Hematopoietic multipotent progenitor cell treated with erythropoietin and hydrocortisone succinate and interleukin-3 and kit ligand, for 4 days (in vitro differentiated cells): ENCODE measurements around the gene SPATA13.

ENCODE experiments used
- DNase-seq: peaks from one replicate; pipeline ENCODE4 v3.0.0-alpha.2; 2015

Gene SPATA13

DNA sequence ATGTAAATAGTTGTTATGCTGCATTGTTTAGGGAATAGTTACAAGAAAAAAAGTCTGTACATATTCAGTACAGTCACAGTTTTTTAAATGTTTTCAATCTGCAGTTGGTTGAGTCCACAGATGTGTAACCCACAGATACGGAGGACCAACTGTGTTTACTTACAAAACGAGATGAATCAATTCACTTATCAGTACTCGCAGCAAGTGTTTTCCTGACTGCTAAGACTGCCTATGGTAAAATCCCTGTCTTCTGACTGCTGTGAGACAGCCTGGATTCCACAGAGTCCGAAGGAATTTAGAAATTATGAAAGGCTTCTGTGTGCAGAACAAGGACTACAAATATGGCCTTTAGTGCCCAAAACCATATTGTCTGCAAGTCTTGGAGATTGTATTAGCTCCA is 103.1 kb downstream of the SPATA13 start:
- DNase-seq: no peak

DNA sequence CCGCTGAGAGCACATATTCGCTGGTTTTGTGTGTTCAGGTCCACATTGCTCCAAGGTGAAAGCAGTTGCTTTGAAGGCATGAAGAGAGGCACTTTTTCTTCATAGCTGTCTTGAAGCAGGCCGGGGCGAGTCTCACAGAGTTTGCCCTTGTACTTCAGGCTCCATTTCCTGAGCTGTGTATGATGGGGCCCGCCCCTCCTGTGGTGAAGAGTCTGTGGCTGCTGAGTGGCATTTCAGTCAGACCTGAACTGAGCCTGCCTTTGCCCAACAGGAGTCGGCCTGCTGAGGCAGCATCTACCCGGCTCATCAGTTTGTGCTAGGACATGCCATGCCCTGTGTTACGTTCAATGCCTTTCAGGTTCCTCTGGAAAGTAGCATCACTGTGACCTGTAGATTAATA is 104.5 kb downstream of the SPATA13 start:
- peak; percentile 76 for DNase-seq

DNA sequence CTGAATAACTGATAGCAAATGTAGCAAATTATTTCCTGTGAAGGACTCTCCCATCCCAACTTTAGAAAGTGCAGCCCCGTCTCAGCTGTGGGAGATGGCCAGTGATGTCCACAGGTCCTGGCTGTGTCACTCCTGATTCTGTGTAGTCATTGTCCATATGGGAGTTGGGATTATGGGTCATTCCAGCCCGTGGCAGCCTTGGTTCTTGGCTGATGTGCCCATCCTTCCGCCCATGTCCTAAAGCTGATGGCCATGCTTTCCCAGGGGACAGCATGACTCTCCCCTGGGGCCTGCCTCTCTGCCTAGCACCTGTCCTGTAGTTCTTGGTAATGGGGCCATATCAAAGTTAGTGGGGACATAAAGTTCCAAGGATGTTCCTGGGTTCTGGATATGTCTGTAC is 104.9 kb downstream of the SPATA13 start:
- DNase-seq: no peak

DNA sequence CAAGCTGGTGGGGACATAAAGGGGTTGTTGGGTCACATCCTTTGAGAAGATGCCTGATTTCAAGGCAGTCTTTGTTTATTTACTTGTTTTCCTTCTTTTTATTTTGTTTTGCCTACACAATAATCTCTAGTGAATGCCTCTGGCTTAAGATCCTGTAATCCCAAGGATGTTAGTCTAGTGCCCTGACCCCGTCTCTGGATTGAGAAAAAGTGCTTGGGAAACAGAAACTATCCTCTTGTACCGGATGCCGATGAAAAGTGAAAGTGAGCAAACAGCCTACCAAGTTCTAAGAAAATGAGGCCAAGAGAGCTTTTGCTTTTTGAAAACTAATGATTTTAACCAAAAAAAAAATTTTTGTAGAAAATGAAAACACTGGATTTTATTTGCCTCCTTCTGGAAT is 106.8 kb downstream of the SPATA13 start:
- peak; percentile 46 for DNase-seq

DNA sequence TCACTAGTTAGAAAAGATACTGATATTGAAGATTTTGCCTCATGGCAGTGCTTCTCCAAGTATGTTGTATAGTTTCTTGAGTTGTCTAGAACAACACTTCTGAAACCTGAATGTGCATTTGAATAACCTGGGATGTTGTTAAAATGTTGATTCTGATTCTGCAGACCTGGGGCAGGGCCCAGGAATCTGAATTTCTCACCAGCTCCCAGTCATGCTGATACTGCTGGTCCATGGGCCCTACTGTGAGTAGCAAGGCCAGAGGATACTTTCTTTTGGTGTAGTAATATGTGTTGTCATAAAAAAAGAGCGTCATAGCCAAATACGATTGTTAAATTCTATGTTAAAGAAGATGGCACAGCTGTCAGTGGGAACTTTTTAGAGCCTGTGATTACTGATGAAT is 107.3 kb downstream of the SPATA13 start:
- DNase-seq: no peak

DNA sequence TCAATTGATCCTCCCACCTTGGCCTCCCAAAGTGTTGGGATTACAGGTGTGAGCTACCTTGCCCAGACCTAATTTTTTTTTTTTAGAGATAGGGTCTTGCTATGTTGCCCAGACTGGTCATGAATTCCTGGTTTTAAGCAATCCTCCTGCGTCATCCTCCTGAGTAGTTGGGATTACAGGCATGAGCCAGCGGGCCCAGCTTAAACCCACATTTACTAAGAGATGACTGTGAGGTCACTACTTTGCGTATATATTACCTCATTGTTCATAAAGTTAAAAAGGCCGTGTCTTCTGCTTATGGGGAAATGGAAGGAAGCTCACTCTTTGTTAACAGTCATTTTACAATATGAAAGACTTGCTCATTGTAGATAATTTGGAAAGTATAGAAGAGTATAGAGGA is 109.3 kb downstream of the SPATA13 start:
- no peak for DNase-seq

DNA sequence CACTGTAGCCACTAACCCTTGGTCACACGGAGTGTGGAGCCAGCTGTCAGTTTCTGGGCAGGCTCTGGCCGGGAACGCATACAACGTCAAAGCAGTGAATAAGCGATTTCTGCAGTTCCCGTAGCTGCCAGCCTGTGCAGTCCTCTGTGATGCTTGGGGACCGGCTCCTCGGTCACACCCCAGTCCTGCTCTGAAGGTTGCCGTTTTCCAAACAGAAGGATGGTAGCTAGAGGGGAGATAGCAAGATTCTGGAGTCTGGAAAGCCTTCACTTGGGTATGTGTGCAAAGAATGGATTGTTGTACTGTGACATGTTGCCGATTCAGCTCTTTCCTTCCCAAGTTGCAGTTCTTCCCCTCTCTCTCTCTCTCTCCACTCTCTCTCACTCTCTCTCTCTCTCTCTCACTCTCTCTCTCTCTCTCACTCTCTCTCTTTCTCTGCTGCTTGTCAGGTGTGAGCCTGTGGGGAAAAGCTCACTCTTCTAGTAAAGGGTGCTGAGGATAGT is 110.2 kb downstream of the SPATA13 start:
- peak; percentile 90 for DNase-seq

DNA sequence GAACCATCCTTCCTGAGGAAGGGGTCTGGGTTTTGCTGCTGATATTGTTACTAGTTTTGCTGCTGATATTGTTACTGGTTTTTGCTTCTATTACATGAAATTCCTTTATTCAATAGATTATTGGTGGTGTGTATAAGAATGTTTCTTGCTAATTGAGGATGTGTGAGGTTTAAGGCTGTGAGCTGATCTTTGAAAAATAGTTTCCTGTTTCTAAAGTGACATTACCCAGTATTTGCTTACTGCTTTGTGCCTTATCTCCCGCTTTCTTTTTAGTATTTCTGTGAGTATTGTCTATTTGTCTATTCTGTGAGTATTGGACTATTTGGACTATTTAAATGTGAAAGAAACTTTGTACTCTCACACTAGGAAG is 110.7 kb downstream of the SPATA13 start:
- DNase-seq: no peak

DNA sequence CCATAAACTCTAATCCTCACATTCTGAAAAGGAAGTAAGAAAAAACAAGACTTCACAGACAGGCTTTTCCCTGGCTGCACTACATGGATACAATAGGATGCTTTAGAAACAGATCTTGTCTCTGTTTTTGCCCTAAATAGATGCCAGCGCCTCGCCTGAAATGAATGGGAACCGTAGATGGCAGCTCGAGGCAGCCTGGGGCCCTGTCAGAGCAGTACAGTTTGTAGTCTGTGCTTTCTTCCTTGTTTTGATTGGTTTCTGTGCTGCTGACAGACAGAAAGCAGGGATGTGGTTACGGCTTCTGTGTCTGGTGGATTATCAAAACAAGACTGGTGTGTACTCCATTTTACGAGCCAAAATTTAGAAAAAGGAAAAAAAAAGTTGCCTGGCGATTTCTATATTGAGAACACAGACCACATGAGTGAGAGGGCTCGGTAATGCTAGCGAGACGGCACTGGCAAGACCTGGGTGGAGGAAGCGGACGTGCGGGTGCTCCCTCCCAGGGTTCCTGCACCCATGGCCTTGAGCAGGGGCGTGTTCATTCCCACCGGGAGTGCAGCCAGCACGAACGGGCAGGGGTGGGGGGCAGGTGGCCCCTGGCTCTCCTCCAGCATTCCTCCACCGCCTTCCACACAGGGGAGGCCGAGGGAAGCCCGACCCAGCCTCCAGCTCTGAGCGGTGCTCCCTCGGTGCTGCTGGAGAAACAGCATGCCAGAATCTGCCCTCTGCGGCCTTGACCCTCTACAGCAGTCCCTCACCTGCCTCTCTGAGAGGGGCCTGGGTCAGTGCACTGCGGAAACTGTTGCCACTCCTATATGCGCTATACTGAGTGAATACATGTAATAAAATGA is 111.3 kb downstream of the SPATA13 start:
- peak; percentile 89 for DNase-seq

DNA sequence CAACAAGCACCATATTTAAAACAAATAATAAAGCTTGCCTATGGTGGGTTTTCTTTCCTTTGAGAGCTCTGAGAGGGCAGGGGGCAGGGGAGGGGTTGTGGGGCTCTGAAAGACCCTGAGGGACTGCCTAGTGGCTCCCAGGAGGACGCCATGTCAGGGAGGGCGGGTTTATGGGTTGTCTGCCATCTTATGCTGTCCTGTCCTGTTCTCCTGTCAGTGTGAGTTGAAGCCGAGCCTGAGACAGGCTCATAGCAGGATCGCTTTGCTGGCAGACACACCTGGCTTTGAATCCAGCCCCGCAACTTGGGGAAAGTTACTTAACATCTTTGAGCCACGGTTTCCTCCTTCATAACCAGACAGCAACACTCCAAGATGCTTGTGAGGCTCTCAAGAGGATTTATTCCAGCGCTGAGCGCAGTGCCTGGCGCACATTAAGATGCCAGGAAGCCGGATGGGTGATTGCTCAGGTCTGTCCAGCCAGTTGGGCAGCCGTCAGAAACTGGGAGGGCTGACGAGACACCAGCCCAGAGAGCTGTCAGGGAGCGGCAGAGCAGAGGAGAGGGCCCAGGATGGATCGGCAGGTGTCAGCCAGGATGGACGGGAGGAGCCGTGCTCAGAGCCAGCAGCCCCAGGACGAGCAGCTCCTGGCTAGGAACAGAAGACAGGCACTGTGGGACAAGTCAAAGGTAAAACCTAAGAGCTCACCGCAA is 112.1 kb downstream of the SPATA13 start:
- DNase-seq: no peak

DNA sequence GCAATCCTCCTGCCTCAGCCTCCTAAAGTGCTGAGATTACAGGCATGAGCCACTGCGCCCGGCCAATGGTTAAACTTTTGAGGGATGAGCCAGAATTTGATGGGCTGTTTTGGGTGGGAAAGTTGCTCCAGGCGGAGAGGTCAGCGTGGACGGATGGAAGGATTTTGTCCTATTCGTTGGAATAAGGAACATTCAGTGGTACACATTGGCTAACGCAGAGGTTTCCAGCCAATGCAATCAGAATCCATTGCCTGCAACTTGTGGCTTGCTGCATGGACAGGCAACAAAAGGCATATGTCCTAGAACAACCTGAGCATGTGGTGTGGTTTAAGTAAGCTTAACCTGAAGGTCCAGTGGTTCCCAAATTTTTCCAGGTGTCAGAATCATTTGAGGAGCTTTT is 113.4 kb downstream of the SPATA13 start:
- no peak for DNase-seq

DNA sequence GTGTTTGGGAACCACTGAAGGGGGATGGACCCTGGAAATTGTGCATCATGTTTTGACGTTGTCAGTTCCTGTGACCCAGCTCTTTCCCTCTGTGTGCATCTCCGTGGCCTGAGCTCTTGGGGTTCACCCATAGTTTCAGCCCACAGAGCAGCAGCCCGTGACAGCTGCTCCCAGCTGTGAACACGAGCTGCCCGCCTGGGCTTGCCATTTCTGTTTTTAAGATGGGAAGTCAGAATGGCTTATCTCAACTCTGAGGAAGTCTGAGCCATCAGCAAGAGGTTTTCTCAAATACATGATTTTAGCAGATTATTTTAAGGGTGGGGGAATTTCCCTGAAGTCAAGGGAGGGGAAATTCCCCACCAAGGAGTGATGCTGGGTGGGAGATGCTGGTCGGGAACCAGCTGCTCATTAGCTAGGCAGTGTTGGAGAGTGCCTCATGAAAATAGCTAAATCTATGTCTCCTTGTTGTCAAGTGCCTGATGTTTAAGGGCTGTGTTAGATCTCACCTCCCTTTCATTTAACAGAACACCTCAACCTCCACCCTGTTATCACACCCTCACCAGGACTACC is 114.0 kb downstream of the SPATA13 start:
- peak; percentile 71 for DNase-seq

DNA sequence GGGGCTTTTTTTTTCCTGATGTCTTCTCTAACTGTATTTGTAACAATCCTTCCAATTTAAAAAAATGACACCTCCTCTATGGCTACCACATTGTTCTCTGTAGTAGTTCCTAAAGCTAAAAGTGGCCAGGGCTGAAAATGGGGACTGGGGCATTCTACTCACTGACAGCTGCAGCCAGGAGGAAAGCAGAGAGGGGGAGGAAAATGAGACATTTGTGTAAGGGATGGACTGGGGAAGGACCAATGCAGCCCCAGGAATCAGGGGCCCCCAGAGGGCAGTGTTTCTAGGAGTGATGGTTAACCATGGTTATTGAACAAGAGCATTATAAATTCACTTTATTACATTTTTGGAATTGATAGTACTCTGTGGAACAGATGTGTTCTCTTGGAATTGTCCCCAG is 114.5 kb downstream of the SPATA13 start:
- DNase-seq: no peak

DNA sequence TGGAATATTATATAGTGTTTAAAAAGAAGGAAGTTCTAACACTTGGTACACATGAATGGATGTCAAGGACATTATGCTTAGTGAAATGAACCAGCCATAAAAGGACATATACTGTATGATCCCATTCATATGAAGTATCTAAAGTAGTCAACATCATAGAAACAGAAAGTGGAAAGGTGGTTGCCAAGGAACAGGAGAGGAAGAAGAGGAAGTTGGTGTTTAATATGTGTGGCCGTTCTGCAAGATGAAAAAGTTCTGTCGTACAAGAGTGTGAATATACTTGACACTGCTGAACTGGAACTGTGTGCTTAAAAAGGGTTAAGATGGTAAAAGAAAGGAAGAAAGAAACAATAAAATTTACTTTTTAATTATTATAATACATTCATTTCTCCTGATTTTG is 115.8 kb downstream of the SPATA13 start:
- peak; percentile 58 for DNase-seq

DNA sequence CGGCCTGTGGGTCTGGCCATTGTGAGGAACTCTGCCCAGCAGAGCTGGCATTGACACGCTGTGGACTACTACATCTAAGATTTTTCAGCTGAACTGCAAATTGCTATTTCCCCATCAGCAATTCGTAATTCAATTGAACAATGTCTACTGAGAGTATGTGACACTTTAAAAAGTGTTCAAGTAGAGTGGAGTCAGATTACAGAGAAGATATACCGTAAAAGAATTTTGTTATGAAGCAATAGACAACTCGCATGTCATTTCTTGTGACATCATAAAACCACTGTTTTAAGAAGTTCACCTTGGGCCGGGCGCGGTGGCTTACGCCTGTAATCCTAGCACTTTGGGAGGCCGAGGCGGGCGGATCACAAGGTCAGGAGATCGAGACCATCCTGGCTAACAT is 116.3 kb downstream of the SPATA13 start:
- no peak for DNase-seq

DNA sequence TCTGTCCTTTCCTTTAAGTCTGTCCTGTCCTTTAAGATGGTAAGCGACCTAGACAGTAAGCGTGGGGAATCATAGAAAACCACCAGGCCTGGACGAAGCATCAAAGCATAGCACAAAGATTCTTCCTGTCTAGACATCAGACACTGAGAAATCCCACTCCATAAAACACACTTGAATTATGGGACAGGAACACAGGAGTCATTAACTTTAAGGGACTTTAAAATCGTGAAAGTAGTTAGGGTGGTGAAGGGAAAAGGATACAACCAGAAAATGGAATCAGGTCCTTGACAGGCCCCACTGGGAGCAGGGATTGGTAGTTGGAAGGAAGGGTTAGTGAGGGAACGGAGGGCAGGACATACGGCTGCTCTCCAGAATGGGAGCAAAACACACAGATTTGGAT is 117.2 kb downstream of the SPATA13 start:
- DNase-seq: no peak

DNA sequence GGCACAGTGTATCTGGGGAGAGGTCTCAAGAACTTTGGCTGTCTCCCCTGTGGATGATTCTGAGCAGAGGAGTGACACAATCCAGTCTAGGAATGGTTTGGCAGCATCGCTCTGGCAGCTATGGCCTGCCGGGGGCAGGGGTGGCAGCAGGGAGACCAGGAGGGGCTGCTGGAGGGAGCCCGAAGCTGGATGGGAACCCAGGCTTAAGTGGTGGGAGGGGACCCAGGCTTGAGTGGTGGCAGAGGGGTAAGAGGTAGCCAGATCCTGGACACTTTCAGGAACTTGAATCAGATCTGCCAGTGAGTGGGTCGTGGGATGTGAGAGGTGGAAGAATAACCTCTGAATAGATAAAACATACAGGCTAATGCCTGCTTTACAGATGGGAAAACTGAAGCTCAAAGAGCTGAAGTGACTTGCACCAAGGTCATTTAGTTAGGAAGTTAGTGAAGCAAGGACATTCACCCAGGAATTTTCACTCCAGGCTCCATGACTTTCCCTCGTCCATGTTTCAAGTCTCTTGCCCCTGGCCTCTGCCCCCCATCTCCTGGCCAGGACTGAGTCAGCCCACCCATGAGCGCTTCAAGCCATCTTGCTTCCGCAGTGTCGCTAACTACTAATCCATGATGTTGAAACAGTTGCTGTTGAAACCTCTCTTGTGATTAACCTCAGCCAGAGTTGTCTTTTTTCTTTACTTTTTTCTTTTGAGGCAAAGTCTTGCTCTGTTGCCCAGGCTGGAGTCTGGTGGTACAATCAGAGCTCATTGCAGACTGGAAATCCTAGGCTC is 119.0 kb downstream of the SPATA13 start:
- DNase-seq: no peak

DNA sequence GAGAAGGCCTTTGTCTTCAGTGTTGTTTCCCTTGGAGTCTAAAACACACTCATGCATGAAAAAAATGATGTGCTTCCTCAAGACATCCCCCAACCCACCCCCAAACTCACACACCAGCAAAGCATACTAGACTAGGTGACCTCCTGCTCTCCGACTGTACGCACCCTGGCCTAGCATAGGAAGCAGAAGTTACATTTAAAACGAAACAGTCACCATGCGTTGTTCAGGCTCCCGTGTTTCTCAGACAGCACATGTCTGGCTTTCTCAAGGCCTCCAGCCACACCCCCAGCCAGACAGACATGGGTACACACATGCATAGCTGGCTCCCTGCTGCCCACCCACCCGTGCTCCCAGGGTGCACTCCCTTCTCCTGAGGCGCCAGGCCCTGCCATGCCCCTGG is 120.2 kb downstream of the SPATA13 start:
- DNase-seq: no peak

DNA sequence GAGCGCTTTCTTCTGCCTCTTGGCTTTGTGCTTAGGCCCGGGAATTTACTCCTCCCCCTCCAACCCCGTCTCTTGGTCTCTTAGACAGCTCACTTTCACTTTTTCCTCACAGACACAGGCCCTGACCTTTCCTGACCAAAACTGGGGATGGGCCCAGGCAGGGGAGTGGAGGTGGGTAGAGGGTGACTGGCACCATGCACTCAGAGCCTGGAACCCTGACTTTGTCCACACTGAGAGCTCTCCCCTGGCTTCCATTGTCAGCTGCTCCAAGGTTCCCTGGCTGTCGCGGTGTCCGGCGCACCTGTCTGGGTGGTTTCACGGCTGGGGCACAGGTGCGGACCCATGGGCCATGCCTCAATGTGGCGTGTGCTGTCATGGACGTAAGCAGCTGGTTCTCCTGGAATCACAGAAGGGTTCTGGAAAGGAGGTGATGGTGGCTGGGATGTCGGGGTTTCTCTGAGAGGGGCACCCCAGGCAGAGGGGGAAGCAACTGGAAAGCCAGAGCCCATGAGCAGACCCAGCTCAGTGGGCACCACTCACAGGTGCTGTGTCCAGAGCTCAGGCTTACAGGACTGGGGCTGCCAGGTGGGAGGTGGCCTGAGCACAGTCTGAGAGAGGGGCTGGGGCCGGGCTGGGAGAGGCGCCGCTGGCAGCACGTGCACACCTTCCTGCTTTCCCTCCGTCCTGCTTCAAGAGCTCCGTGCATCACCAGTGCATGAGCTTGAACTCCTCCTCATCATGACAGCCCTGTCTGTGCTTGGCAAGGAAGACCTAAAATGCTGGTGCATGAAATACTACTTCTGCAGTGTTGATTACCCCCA is 120.9 kb downstream of the SPATA13 start:
- no peak for DNase-seq

DNA sequence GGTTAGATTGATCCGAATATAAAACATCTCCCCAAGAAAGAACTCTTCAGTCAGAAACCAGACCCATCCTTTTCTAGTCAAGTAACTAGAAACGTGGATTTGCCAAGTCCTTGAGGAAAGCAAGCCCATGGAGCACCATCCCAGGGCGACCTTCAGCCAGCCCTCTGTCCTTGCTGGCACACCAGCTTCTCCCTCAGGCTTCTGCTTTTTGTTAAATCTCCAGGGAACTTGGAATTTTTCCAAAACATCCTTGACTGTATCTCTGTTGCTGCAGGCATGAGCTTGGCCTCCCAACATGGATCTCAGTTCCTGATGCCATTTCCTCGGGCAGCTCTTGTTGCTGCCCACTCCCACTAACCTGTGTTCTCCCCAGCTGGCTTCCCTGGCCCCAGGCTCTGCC is 121.7 kb downstream of the SPATA13 start:
- DNase-seq: no peak

DNA sequence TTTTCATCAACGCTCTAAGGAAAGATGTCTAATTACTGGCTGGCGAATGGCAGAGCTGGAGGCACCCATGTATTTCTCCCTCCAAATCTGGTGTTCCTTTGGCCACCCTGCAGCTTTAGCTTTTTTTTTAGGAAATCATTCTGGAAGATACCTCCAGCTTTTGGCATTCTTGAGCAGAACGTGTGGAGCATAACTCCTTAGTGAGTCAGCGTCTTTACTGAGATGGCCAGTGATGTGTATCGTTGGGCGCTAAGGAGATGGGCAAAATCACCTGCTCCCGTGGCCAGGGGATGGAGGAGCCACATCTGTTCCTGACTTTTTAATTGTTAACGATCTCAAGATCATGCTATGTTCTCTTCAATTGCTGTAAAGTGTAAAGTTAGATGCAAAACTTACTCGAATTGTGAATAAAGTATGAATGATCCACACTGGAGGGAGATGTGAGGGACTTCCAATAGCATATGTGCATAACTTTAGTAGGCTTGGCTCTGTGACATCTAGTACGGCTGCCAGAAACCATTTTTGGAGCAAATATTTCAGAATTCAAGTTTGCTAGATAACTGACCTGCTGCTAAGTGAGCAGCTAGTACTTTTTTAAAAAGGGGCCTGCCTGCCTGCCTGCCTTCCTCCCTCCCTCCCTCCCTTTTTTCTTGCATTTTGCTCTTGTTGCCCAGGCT is 124.5 kb downstream of the SPATA13 start:
- no peak for DNase-seq

DNA sequence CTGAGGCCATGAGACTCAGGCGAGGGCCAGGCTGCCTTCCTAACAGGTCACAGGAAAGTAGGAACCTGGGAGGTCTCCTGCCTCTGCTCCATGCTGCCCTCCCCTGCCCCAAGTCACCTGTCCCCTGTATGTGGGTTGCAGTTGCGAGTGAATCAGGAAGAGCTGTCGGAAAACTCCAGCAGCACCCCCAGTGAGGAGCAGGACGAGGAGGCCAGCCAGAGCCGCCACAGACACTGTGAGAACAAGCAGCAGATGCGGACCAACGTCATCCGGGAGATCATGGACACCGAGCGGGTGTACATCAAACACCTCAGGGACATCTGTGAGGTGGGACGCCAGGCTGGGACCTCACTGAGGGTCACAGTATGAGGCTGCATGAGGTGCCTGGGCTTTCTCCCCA is 126.1 kb downstream of the SPATA13 start:
- DNase-seq: no peak
